Measurements from ENCODE around the gene AKR1C1.
"Not testable (repeated sequence)": the region's sequence is repeated elsewhere in the genome, so short reads cannot be mapped to it uniquely, and the experiment has no call there.

Gene AKR1C1

GRCh38 chr10:4984223-4984622, 21.0 kb downstream of the AKR1C1 start:
- DNase-seq, result no peak

GRCh38 chr10:4984971-4985594, 21.9 kb downstream of the AKR1C1 start:
- DNase-seq, result no peak

- DNase-seq, result not testable (repeated sequence)
Observed at GRCh38 chr10:4988000-4988641, 24.9 kb downstream of the AKR1C1 start.

GRCh38 chr10:4990217-4990616, 27.0 kb downstream of the AKR1C1 start:
- no peak for DNase-seq

GRCh38 chr10:4991463-4991862, 28.2 kb downstream of the AKR1C1 start:
- DNase-seq, result not testable (repeated sequence)

GRCh38 chr10:4992564-4992963, 29.3 kb downstream of the AKR1C1 start:
- not testable (repeated sequence) for DNase-seq

DNA sequence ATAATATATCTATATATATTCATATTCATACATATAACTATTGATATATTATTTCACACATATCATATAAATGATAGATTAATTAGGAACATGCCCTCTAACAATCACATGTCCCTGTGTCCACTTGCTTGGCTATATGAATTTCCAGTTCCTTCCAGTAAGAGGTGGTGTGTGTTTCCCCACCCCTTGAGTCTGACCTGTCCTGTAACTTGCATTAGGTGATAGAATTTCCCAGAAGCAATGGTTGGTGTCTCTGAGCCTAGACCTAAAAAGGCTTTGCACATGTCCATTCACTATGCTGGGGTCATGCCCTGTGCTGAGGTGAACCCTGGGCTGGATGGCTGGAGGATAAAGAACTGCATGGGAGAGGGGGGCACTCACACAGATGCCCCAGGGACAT, 31.0 kb downstream of the AKR1C1 start:
- not testable (repeated sequence) for DNase-seq

DNA sequence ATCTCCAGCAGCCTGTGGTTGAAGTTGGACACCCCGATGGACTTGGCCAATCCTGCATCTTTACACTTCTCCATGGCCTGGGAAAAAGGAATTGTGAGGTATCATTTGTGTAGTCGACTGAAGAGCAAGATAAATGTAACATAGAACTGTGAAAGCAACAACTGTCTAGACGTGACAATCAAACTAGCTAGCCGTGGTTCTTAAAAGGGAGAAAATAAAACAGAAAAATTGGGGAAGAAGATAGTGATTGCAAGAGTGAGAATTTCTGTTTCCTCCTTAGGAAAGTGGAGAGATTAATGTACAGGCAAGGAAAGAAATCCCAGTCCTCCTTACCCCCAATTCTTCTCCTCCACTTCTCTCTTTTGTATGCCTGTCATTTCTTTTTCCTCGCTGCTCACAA, 35.5 kb downstream of the AKR1C1 start:
- no peak for DNase-seq

DNA sequence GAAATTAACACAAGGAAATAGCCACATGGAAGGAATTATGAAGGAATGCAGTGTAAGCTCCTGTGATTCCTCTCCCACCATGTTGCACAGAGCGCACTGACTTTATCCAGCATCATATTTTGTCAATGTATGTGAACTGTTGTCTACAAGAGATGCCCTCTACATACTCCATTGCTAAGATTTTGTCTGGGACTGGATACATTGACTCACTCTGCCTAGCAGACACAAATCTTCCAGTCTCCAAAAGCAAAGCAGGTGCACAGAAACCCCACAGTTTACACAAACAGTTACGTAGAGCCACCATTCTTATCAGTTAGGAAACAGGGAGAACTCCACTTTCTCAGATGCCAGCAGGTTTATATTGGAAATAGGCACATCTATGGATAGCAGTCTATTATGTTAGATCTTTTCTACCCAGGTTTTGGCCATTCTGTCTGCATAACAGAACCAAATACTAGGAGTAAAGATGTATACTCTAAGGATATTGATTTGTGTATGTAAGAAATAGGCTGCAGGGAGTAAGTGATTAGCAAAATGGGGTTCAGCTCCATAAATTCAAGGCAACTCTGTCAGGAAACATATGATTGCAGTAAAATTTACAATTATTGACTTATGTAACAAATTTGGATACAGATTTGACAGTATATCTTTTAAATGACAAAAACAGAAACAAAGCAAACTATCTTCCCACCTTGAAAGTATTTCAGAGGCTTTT, 39.0 kb downstream of the AKR1C1 start:
- DNase-seq, result no peak

- DNase-seq, result not testable (repeated sequence)
Observed at GRCh38 chr10:5003127-5004029, 40.2 kb downstream of the AKR1C1 start, which contains the start of gene AKR1C2. AKR1C2 (minus strand) TSS chr10:5003857; CDS start chr10:5003835, 22 bp downstream.

DNA sequence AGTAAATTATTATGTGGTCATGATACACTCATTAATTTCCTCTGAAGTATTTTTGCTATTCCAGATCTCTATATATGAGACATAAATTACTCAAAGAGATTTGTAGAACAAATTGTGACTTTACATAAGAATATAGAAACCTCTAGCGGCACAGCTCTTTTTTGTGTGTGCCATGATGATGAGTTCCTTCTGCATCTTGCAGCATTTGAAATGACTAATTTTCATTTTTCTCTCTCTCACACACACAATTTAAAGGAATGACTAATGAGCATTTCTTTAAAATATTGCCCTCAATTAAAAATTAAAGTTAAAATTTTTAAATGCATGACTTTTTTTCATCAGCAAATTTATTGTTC, 40.8 kb downstream of the AKR1C1 start:
- DNase-seq, result not testable (repeated sequence)

DNA sequence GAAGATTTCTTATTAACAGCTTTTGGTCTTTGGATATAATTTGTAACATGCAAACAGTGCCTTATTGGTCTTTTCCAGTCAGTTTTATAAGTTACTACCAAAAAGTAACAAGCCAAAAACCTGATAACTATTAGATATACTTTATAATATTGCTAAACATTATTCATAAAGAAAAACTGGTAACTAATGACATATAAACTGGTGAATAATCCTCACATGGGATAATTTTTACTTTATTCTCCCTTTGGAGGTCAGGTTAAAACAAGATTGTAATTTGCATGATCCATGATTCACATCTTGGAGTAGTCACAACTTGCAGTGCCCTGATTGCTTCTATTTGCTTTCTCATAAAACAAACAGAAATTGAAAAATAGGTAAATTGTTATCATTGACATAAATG, 41.3 kb downstream of the AKR1C1 start:
- DNase-seq, result not testable (repeated sequence)

- not testable (repeated sequence) for DNase-seq
Observed at GRCh38 chr10:5008857-5009548, 45.8 kb downstream of the AKR1C1 start.

- not testable (repeated sequence) for DNase-seq
Observed at GRCh38 chr10:5010043-5010442, 46.8 kb downstream of the AKR1C1 start.

GRCh38 chr10:5011392-5011791, 48.2 kb downstream of the AKR1C1 start:
- DNase-seq, result not testable (repeated sequence)

DNA sequence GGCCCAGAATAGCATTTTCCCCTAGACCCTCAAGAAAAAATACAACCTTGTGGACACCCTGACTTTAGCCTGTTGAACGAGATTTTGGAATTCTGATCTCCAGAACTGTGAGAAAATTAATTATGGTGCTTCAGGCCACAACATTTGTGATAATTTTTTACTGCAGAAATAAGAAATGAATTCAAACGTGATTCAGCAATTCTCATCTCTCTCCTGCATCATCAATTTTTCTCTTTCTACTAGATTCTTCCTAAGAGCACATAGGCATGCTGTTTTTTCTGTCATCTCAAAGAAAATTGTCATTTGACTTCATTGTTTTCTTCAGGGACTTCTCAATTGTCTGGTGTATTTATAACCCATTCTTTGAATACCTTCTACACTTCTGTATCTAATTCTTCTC, 49.4 kb downstream of the AKR1C1 start:
- DNase-seq, result no peak

DNA sequence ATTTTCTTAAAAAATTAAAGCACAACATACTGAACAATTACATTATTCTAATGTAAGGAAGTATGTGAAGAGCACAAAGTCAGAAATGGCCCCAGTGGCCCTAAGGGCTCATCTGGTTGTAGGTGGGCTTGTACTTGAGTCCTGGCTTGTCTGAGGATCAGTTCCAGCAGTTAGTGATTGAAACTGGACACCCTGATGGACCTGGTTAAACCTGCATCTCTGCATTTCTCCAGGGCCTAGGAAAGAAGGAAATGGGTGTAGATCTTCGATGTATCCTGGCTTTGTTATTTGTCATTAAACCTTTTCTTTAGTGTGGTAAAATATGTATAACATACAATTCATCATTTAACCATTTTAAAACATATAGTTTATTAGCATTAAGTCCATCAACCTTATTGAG, 50.2 kb downstream of the AKR1C1 start:
- DNase-seq, result no peak

- DNase-seq, result not testable (repeated sequence)
Observed at GRCh38 chr10:5014200-5014910, 51.1 kb downstream of the AKR1C1 start.

DNA sequence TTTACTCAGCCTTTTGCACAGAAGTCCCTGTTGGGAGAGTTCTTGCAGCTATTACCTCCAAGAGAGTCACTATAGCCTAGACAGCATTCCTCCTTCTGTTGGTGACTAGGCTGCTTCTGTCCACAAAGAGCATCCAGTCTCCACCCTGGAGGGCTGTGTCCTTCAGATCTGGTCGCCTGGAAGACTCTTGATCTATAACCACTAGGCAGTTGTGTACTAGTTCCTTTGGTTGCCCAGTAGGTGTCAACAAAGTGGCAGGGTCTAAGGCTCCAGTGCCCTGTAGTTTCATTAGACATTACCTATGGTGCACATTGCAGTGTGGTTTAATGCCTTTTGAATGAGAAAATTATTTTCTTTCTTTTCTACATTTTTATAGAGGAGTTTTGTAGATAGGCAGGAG, 51.7 kb downstream of the AKR1C1 start:
- no peak for DNase-seq

- no peak for DNase-seq
Observed at GRCh38 chr10:5018134-5018533, 54.9 kb downstream of the AKR1C1 start.

DNA sequence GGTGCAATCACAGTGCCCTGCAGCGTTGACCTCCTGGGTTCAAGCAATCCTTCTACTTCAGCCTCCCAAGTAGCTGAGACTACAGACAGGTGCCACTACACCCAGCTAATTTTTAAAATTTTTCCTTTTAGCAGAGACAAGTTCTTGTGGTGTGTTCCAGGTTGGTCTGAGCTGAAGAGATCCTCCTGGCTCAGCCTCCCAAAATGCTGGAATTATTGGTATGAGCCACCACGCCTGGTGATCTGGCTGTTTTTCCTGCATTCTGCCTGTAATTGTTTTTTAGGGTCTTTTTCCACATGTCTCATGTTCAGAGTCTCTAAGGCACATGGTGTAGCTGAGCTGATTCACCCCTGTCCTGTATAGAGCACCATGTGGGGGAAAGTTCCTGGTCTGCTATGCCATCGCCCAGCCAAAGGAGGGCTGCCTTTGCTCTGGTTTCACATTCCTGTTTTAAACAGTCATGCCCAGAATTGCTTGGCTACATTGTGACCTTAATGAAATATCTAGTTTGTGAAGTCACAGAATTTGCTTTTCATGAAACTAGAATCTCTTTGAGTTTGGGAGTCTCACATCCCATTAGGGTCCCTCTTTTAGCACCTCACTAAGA, 55.6 kb downstream of the AKR1C1 start:
- not testable (repeated sequence) for DNase-seq
